IMR-90 (cell line): Measurements from ENCODE around the gene CACNA2D3. TPM values are rescaled to one million over a fixed set of nuclear protein-coding genes. Genes with fewer than 3 reads are reported as not detected.

ENCODE experiments used
- ATAC-seq: fragments of 200-7000 bp; cut with Tn5 transposase; 2 replicates; pipeline ENCODE4 v1.9.1; 2020; ENCODE audit warnings: low read depth, mild to moderate bottlenecking, moderate library complexity
- BruUV-seq: library from RNA; stranded (reverse); fragments of 400-500 nt; replicated peaks from 2 replicates; lab custom pipeline; 2021; lab: Mats Ljungman, UMichigan
- CTCF ChIA-PET: fragments of 300-600 bp; formaldehyde crosslinking; extraction: SDS; loops from one replicate; lab custom pipeline; 2021; ENCODE audit warnings: antibody characterized with exemption; lab: Yijun Ruan, JAX
- POLR2A ChIA-PET: fragments of 300-600 bp; sonication (Branson Sonifier 250); formaldehyde crosslinking; loops from one replicate; lab custom pipeline; 2022; ENCODE audit warnings: antibody characterized with exemption; ENCODE audit not compliant: unreplicated experiment; lab: Charles Lee
- DNase-seq: peaks from one replicate; pipeline ENCODE4 v3.0.0; 2013
- H2AFZ ChIP-seq: replicated peaks from 2 replicates; pipeline ENCODE3; 2013; ENCODE audit warnings: low read length, mild to moderate bottlenecking; ENCODE audit not compliant: poor library complexity
- H2AK5ac ChIP-seq: 2 replicates; pipeline ENCODE4 v1.6.1; 2013; ENCODE audit warnings: low read depth, low read length, inconsistent platforms
- H2AK9ac ChIP-seq: replicated peaks from 2 replicates; pipeline ENCODE3; 2013; ENCODE audit warnings: mild to moderate bottlenecking, low read depth, low read length, moderate library complexity; ENCODE audit not compliant: poor library complexity
- H2BK120ac ChIP-seq: 2 replicates; pipeline ENCODE4 v1.6.1; 2013; ENCODE audit warnings: low read depth, low read length, inconsistent platforms
- H2BK15ac ChIP-seq: 3 replicates; pipeline ENCODE4 v1.6.1; 2013; ENCODE audit warnings: low read depth, low read length, inconsistent platforms
- H2BK20ac ChIP-seq: 2 replicates; pipeline ENCODE4 v1.6.1; 2013; ENCODE audit warnings: low read depth, mild to moderate bottlenecking, inconsistent platforms, low read length, moderate library complexity
- H2BK5ac ChIP-seq: 2 replicates; pipeline ENCODE4 v1.6.1; 2013; ENCODE audit warnings: mild to moderate bottlenecking, low read depth, low read length, inconsistent platforms; ENCODE audit not compliant: poor library complexity, severe bottlenecking
- H3K14ac ChIP-seq: replicated peaks from 2 replicates; pipeline ENCODE4 v1.6.1; 2013; ENCODE audit warnings: low read depth, low read length, inconsistent platforms
- H3K18ac ChIP-seq: 2 replicates; pipeline ENCODE4 v1.6.1; 2013; ENCODE audit warnings: low read depth, low read length, control low read depth
- H3K23ac ChIP-seq: 2 replicates; pipeline ENCODE4 v1.6.1; 2013; ENCODE audit warnings: low read depth, low read length, inconsistent platforms
- H3K27ac ChIP-seq: 2 replicates; pipeline ENCODE4 v1.5.1; 2013; ENCODE audit warnings: mild to moderate bottlenecking, control low read depth, low read length; ENCODE audit not compliant: insufficient read depth
- H3K27me3 ChIP-seq: 2 replicates; pipeline ENCODE4 v1.6.1; 2013; ENCODE audit warnings: low read length; ENCODE audit not compliant: control insufficient read depth, insufficient read depth
- H3K36me3 ChIP-seq: 2 replicates; pipeline ENCODE4 v1.6.1; 2013; ENCODE audit warnings: low read length, mixed read lengths; ENCODE audit not compliant: control insufficient read depth, insufficient read depth
- H3K4ac ChIP-seq: 2 replicates; pipeline ENCODE4 v1.6.1; 2013; ENCODE audit warnings: low read depth, low read length, inconsistent platforms
- H3K4me1 ChIP-seq: 2 replicates; pipeline ENCODE4 v1.6.1; 2013; ENCODE audit warnings: low read length, mixed read lengths; ENCODE audit not compliant: control insufficient read depth, insufficient read depth
- H3K4me2 ChIP-seq: 2 replicates; pipeline ENCODE4 v1.6.1; 2013; ENCODE audit warnings: low read depth, mild to moderate bottlenecking, control low read depth, low read length, moderate library complexity
- H3K4me3 ChIP-seq: 2 replicates; pipeline ENCODE4 v1.5.1; 2013; ENCODE audit warnings: low read depth, mild to moderate bottlenecking, control low read depth, low read length, moderate library complexity; ENCODE audit not compliant: insufficient read depth
- H3K56ac ChIP-seq: 2 replicates; pipeline ENCODE4 v1.6.1; 2013; ENCODE audit warnings: low read length, inconsistent platforms; ENCODE audit not compliant: insufficient read depth; ENCODE audit errors: extremely low read depth
- H3K79me1 ChIP-seq, 2 experiments: 2 replicates each; pipeline ENCODE4 v1.6.1; 2013; ENCODE audit warnings: low read length in 2 of 2, inconsistent platforms in 1 of 2, low read depth in 1 of 2
- H3K9ac ChIP-seq: 2 replicates; pipeline ENCODE4 v1.6.1; 2013; ENCODE audit warnings: low read depth, low read length, control low read depth
- H3K9me1 ChIP-seq: 2 replicates; pipeline ENCODE4 v1.6.1; 2013; ENCODE audit warnings: low read length, inconsistent platforms; ENCODE audit not compliant: insufficient read depth
- H3K9me3 ChIP-seq: 2 replicates; pipeline ENCODE4 v1.6.1; 2013; ENCODE audit warnings: low read length; ENCODE audit not compliant: control insufficient read depth, insufficient read depth
- H4K20me1 ChIP-seq: 2 replicates; pipeline ENCODE4 v1.6.1; 2013; ENCODE audit warnings: low read length, inconsistent platforms; ENCODE audit not compliant: insufficient read depth
- H4K5ac ChIP-seq: 2 replicates; pipeline ENCODE4 v1.6.1; 2013; ENCODE audit warnings: mild to moderate bottlenecking, low read depth, low read length, control low read depth
- H4K8ac ChIP-seq, 2 experiments: 2 replicates each; pipeline ENCODE4 v1.6.1; 2013; ENCODE audit warnings: low read depth in 2 of 2, low read length in 2 of 2, control low read depth in 1 of 2, inconsistent platforms in 1 of 2
- H4K91ac ChIP-seq: 2 replicates; pipeline ENCODE4 v1.6.1; 2013; ENCODE audit warnings: low read depth, low read length, inconsistent platforms; ENCODE audit not compliant: insufficient read depth
- BHLHE40 ChIP-seq: fragments of 150-350 bp; IDR thresholded peaks from 2 replicates; pipeline ENCODE4 v1.6.1; 2016; ENCODE audit warnings: mild to moderate bottlenecking, low read depth, low read length
- CEBPB ChIP-seq: IDR thresholded peaks from 2 replicates; pipeline ENCODE4 v1.6.1; 2012; ENCODE audit warnings: low read depth, low read length, improper control_type of control experiment
- CHD1 ChIP-seq: IDR thresholded peaks from 2 replicates; pipeline ENCODE4 v1.6.1; 2012; ENCODE audit warnings: low read depth, low read length, improper control_type of control experiment
- FOS ChIP-seq: fragments of 150-350 bp; IDR thresholded peaks from 2 replicates; pipeline ENCODE4 v1.6.1; 2016; ENCODE audit warnings: low read depth, low read length
- MAFK ChIP-seq: IDR thresholded peaks from 2 replicates; pipeline ENCODE4 v1.6.1; 2012; ENCODE audit warnings: low read depth, low read length, improper control_type of control experiment
- MAZ ChIP-seq: IDR thresholded peaks from 2 replicates; pipeline ENCODE4 v1.6.1; 2012; ENCODE audit warnings: low read depth, mild to moderate bottlenecking, low read length, improper control_type of control experiment, moderate library complexity, borderline replicate concordance
- MXI1 ChIP-seq: IDR thresholded peaks from 2 replicates; pipeline ENCODE4 v1.6.1; 2012; ENCODE audit warnings: low read depth, mild to moderate bottlenecking, low read length, moderate library complexity, borderline replicate concordance
- NFE2L2 ChIP-seq: fragments of 150-350 bp; IDR thresholded peaks from 2 replicates; pipeline ENCODE4 v1.6.1; 2016; ENCODE audit warnings: low read depth, mild to moderate bottlenecking, low read length
- POLR2A ChIP-seq: IDR thresholded peaks from 2 replicates; pipeline ENCODE4 v1.6.1; 2012; ENCODE audit warnings: mild to moderate bottlenecking, low read depth, low read length
- RAD21 ChIP-seq: IDR thresholded peaks from 2 replicates; pipeline ENCODE4 v1.6.1; 2012; ENCODE audit warnings: low read length, improper control_type of control experiment
- RCOR1 ChIP-seq: IDR thresholded peaks from 2 replicates; pipeline ENCODE4 v1.6.1; 2012; ENCODE audit warnings: mild to moderate bottlenecking, low read length, improper control_type of control experiment; ENCODE audit not compliant: insufficient replicate concordance
- RFX5 ChIP-seq: IDR thresholded peaks from 2 replicates; pipeline ENCODE4 v1.8.0; 2012; ENCODE audit warnings: low read depth, mild to moderate bottlenecking, low read length, moderate library complexity
- SMC3 ChIP-seq: fragments of 150-350 bp; IDR thresholded peaks from 2 replicates; pipeline ENCODE4 v1.6.1; 2016; ENCODE audit warnings: low read depth, mild to moderate bottlenecking, antibody characterized with exemption, low read length, moderate library complexity
- WGBS, 2 experiments: methylation state at CpG; one replicate each; pipeline versions ENCODE4 v1.1.5 to v1.1.7; 2013; ENCODE audit warnings: missing lambda C conversion rate in 2 of 2; ENCODE audit not compliant: insufficient read length in 1 of 2; ENCODE audit errors: extremely low coverage in 2 of 2; 5-methylcytosine and 5-hydroxymethylcytosine counted together
- dilution Hi-C: fragments of 300-500 bp; cut with HindIII; formaldehyde crosslinking; loops from one replicate; pipeline ENCODE4 v1.14.3; 2018; ENCODE audit warnings: low sequenced_read_pairs; ENCODE audit not compliant: unreplicated experiment
- in situ Hi-C: fragments of 300-500 bp; cut with MboI; formaldehyde crosslinking; loops from 3 replicates; pipeline ENCODE4 v1.14.3; 2019; ENCODE audit warnings: low sequenced_read_pairs, inconsistent platforms, mixed read lengths
- intact Hi-C: fragments of 100-400 bp; cut with micrococcal nuclease; formaldehyde crosslinking; loops from 2 replicates; pipeline ENCODE4 v1.10.0; 2022
- polyA plus RNA-seq, 3 experiments: library from polyadenylated mRNA; depleted of rRNA; stranded (reverse); fragments of >200 nt; gene quantifications; 2 replicates each; pipeline ENCODE4 v1.2.3, GENCODE V29; 2012; ENCODE audit warnings: low replicate concordance in 1 of 3
- total RNA-seq: library from RNA; depleted of rRNA; stranded (reverse); fragments of >200 nt; gene quantifications from 2 replicates; pipeline ENCODE4 v1.2.3, GENCODE V29; 2012
- TF ChIP-seq, protein P1 (sequence below): fragments of 150-350 bp; IDR thresholded peaks from 2 replicates; pipeline ENCODE4 v1.6.1; 2017; ENCODE audit warnings: mild to moderate bottlenecking, antibody characterized with exemption, low read length, low read depth
- TF ChIP-seq, protein P2 (sequence below): fragments of 150-350 bp; IDR thresholded peaks from 2 replicates; pipeline ENCODE4 v1.6.1; 2016; ENCODE audit warnings: low read depth, mild to moderate bottlenecking, low read length, moderate library complexity, borderline replicate concordance
- TF ChIP-seq, protein P3 (sequence below): conservative IDR thresholded peaks from 2 replicates; pipeline ENCODE4 v1.5.1; 2012; ENCODE audit warnings: mild to moderate bottlenecking, low read depth, low read length, improper control_type of control experiment

Gene CACNA2D3
- total and polyA plus RNA-seq, 2 of the 4 experiments (the other 2 are of a cell fraction): 0.36 to 0.41 TPM

DNA sequence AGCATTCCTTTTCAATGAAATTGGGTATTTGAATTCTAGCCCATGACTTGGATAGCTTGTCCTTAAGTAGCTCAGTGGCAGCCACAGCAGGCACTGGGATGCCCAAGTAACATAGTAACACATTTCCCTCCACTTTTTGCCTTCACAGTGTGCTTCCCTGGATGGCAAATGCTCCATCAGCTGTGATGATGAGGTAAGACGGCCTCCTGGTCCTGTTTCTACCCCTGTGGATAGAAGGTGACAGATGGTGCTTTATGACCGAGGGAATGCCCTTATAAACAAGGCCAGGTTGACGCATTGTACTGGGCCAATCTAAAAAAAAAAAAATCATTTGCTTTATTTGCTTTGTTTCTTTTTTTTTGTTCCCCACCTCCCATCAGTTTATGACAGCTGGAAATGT, 847.3 kb downstream of the CACNA2D3 start:
- TF ChIP-seq RAD21: no peak
- no peak for TF ChIP-seq POLR2A
- no peak for TF ChIP-seq FOS
- TF ChIP-seq, protein P1, sequence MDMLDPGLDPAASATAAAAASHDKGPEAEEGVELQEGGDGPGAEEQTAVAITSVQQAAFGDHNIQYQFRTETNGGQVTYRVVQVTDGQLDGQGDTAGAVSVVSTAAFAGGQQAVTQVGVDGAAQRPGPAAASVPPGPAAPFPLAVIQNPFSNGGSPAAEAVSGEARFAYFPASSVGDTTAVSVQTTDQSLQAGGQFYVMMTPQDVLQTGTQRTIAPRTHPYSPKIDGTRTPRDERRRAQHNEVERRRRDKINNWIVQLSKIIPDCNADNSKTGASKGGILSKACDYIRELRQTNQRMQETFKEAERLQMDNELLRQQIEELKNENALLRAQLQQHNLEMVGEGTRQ: no peak
- no peak for TF ChIP-seq CHD1
- no peak for TF ChIP-seq CEBPB
- TF ChIP-seq MXI1: no peak
- TF ChIP-seq MAZ: no peak
- TF ChIP-seq SMC3: no peak
- no peak for TF ChIP-seq RCOR1
- TF ChIP-seq MAFK: no peak
- TF ChIP-seq NFE2L2: no peak
- TF ChIP-seq RFX5: no peak
- TF ChIP-seq BHLHE40: no peak
- TF ChIP-seq, protein P2, sequence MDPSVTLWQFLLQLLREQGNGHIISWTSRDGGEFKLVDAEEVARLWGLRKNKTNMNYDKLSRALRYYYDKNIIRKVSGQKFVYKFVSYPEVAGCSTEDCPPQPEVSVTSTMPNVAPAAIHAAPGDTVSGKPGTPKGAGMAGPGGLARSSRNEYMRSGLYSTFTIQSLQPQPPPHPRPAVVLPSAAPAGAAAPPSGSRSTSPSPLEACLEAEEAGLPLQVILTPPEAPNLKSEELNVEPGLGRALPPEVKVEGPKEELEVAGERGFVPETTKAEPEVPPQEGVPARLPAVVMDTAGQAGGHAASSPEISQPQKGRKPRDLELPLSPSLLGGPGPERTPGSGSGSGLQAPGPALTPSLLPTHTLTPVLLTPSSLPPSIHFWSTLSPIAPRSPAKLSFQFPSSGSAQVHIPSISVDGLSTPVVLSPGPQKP: no peak
- TF ChIP-seq, protein P3, sequence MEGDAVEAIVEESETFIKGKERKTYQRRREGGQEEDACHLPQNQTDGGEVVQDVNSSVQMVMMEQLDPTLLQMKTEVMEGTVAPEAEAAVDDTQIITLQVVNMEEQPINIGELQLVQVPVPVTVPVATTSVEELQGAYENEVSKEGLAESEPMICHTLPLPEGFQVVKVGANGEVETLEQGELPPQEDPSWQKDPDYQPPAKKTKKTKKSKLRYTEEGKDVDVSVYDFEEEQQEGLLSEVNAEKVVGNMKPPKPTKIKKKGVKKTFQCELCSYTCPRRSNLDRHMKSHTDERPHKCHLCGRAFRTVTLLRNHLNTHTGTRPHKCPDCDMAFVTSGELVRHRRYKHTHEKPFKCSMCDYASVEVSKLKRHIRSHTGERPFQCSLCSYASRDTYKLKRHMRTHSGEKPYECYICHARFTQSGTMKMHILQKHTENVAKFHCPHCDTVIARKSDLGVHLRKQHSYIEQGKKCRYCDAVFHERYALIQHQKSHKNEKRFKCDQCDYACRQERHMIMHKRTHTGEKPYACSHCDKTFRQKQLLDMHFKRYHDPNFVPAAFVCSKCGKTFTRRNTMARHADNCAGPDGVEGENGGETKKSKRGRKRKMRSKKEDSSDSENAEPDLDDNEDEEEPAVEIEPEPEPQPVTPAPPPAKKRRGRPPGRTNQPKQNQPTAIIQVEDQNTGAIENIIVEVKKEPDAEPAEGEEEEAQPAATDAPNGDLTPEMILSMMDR: no peak
- Histone ChIP-seq H3K56ac (no peak overlapping the region), H2BK5ac (peak overlapping the region; percentile 73), H3K9me1 (peaks cover 28% of the 10 kb centered on the region), H2BK120ac (peak overlapping the region; percentile 94), H3K4me2 (no peak overlapping the region), H3K18ac (peak overlapping the region; percentile 76), H3K4me3 (no peak overlapping the region), H3K36me3 (no peaks in the 10 kb centered on the region), H3K27me3 (no peaks in the 10 kb centered on the region), H3K27ac (peak overlapping the region; percentile 58), H3K23ac (peak overlapping the region; percentile 76; the same call in 1 of the 2 replicates), H3K14ac (peak overlapping the region; percentile 61), H2AFZ (no peak overlapping the region), H4K5ac (peak overlapping the region; percentile 92), H3K79me1 (no peaks in the 10 kb centered on the region; a peak in 1 of 4 replicates), H4K91ac (peak overlapping the region; percentile 84), H2BK20ac (peak overlapping the region; percentile 90), H3K4ac (peak overlapping the region; percentile 91), H3K4me1 (peaks cover 33% of the 10 kb centered on the region), H3K9me3 (no peaks in the 10 kb centered on the region), H4K20me1 (no peaks in the 10 kb centered on the region), H2BK15ac (peak overlapping the region; percentile 92; the same call in 2 of the 3 replicates), H2AK5ac (peak overlapping the region; percentile 81), H3K9ac (no peak overlapping the region), H4K8ac (peak overlapping the region; percentile 49 to 51; a peak in 3 of 4 replicates), H2AK9ac (peak overlapping the region; percentile 83)
- no TSS peak for BruUV-seq
- DNase-seq (no peak), ATAC-seq (no peak)
- POLR2A ChIA-PET: no interaction called here
- dilution Hi-C loops (no loop called here), in situ Hi-C loops (no loop called here), intact Hi-C loops (loop anchor here (5.0 kb wide), 1 partner anchor 198 kb away; no protein-coding TSS in a partner anchor)
- no CpG with 5 or more reads among the region's 3 CpGs for WGBS, 2 experiments
- CTCF ChIA-PET: interaction anchor here (1.2 to 1.5 kb wide), 2 partner anchors 11 to 40 kb away, joined by 3 read pairs; no protein-coding TSS in a partner anchor
